ENCODE data around the gene RNF146. TPM values are rescaled to one million over a fixed set of nuclear protein-coding genes. Genes with fewer than 3 reads are reported as not detected.
"Not testable (repeated sequence)": the region's sequence is repeated elsewhere in the genome, so short reads cannot be mapped to it uniquely, and the experiment has no call there.

RNF146 gene
- total RNA-seq, 1 experiment from 2014 or later, result 31.3 TPM

DNA sequence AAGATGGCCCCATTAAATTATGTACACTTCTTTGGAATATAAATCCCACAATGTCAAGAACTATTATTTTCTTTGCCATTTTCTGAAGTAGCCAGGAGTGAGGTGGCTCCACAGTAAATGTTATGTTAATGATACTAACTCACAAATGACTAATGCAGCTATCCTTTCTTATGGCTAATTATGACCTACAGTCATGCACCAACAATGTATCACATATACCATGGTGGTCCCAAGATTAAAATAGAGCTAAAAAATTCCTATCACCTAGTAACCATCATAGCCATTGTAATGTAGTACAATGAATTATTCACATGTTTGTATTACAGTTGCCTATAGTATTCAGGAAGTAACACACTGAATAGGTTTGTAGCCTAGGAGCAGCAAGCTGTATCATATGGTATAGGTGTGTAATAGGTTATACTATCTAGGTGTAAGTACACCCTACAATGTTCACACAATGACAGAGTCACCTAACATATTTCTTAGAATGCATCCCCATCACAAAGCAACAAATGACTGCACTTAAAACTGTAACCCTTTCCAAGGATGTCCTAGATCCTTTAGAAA lies 61.5 kb downstream of the RNF146 start:
- peaks cover 13% of the 10 kb centered on the region for H3K4me1 ChIP-seq
- Mint-ChIP-seq H3K4me1 (ENCODE audit: low read depth, unreplicated experiment) (peaks cover 16% of the 10 kb centered on the region), H3K27me3 (ENCODE audit: insufficient read depth, unreplicated experiment) (no peaks in the 10 kb centered on the region), H3K4me3 (ENCODE audit: unreplicated experiment) (no peak overlapping the region), H3K36me3 (ENCODE audit: insufficient read depth, unreplicated experiment) (peaks cover 4% of the 10 kb centered on the region), H3K27ac (ENCODE audit: unreplicated experiment) (no peak overlapping the region), H3K9me3 (ENCODE audit: unreplicated experiment) (no peaks in the 10 kb centered on the region)
- no peaks in the 10 kb centered on the region for H3K36me3 ChIP-seq (ENCODE audit: control insufficient read depth, insufficient read depth, low read length)
- TF ChIP-seq CTCF (IDR thresholded peaks at IDR 0.05; ENCODE audit: insufficient read depth in 1 of 2, low read depth in 1 of 2, low read length in 1 of 2, severe bottlenecking in 1 of 2, unreplicated experiment in 1 of 2), result no peak
- no peaks in the 10 kb centered on the region for H3K9me3 ChIP-seq
- CTCF ChIA-PET, result no interaction called here
- H3K27me3 ChIP-seq (replicated peaks; ENCODE audit: control insufficient read depth, insufficient read depth, low read length), result no peaks in the 10 kb centered on the region
- intact Hi-C loops (cut with micrococcal nuclease; ENCODE audit: unreplicated experiment), result no loop called here
- H3K4me3 ChIP-seq (ENCODE audit: low read depth, low read length), result no peak overlapping the region
- no TSS peak for BruUV-seq (replicated peaks)
- POLR2A ChIA-PET, result no interaction called here
- no peak for DNase-seq

- H3K9me3 ChIP-seq; H3K4me3 ChIP-seq (ENCODE audit: low read depth, low read length); H3K27me3 Mint-ChIP-seq (ENCODE audit: insufficient read depth, unreplicated experiment); intact Hi-C loops (cut with micrococcal nuclease; ENCODE audit: unreplicated experiment); POLR2A ChIA-PET; H3K27ac Mint-ChIP-seq (ENCODE audit: unreplicated experiment); H3K36me3 ChIP-seq (ENCODE audit: control insufficient read depth, insufficient read depth, low read length); H3K4me3 Mint-ChIP-seq (ENCODE audit: unreplicated experiment); DNase-seq; BruUV-seq (replicated peaks); H3K9me3 Mint-ChIP-seq (ENCODE audit: unreplicated experiment); H3K27me3 ChIP-seq (replicated peaks; ENCODE audit: control insufficient read depth, insufficient read depth, low read length); CTCF ChIA-PET: not testable (repeated sequence)
- H3K4me1 ChIP-seq, result peaks cover 17% of the 10 kb centered on the region
- Mint-ChIP-seq H3K4me1 (ENCODE audit: low read depth, unreplicated experiment) (peaks cover 29% of the 10 kb centered on the region), H3K36me3 (ENCODE audit: insufficient read depth, unreplicated experiment) (peaks cover 15% of the 10 kb centered on the region)
Measured at GRCh38 chr6:127331256-127331655, 64.6 kb downstream of the RNF146 start.

GRCh38 chr6:127332383-127332961 lies 65.8 kb downstream of the RNF146 start:
- peaks cover 15% of the 10 kb centered on the region for H3K36me3 Mint-ChIP-seq (ENCODE audit: insufficient read depth, unreplicated experiment)
- Histone ChIP-seq H3K4me1 (peaks cover 25% of the 10 kb centered on the region), H3K27me3 (replicated peaks; ENCODE audit: control insufficient read depth, insufficient read depth, low read length) (no peaks in the 10 kb centered on the region), H3K9me3 (no peaks in the 10 kb centered on the region), H3K36me3 (ENCODE audit: control insufficient read depth, insufficient read depth, low read length) (no peaks in the 10 kb centered on the region), H3K4me3 (ENCODE audit: low read depth, low read length) (no peak overlapping the region)
- H3K4me1 Mint-ChIP-seq (ENCODE audit: low read depth, unreplicated experiment), result peaks cover 40% of the 10 kb centered on the region
- ChIA-PET POLR2A (no interaction called here), CTCF (no interaction called here)
- no peaks in the 10 kb centered on the region for H3K9me3 Mint-ChIP-seq (ENCODE audit: unreplicated experiment)
- H3K4me3 Mint-ChIP-seq (ENCODE audit: unreplicated experiment), result no peak overlapping the region
- no TSS peak for BruUV-seq (replicated peaks)
- no peak overlapping the region for H3K27ac Mint-ChIP-seq (ENCODE audit: unreplicated experiment)
- no peaks in the 10 kb centered on the region for H3K27me3 Mint-ChIP-seq (ENCODE audit: insufficient read depth, unreplicated experiment)
- no peak for DNase-seq
- intact Hi-C loops (cut with micrococcal nuclease; ENCODE audit: unreplicated experiment), result no loop called here
- TF ChIP-seq CTCF (IDR thresholded peaks at IDR 0.05; ENCODE audit: insufficient read depth in 1 of 2, low read depth in 1 of 2, low read length in 1 of 2, severe bottlenecking in 1 of 2, unreplicated experiment in 1 of 2), result no peak

Other genes starting within 250 kb of the RNF146 start
- 0.11 TPM in 1 of 2 replicates, not detected in the other for gene RSPO3, start 148.2 kb upstream of the RNF146 start, total RNA-seq (2022)
- gene ECHDC1, start 76.7 kb downstream of the RNF146 start, total RNA-seq (2022), result 72.7 and 77.5 TPM in 2 replicates
- gene KIAA0408, start 192.5 kb downstream of the RNF146 start, total RNA-seq (2022), result not detected in 2 replicates